ENCODE results near the gene EIF4G3.

- TF ChIP-seq EZH2 (IDR thresholded peaks at IDR 0.05), result no peak
- TF ChIP-seq POLR2AphosphoS5 (IDR thresholded peaks at IDR 0.05; ENCODE audit: borderline replicate concordance, low read depth, low read length), result no peak
These were observed 771 bp downstream of the EIF4G3 start for GRCh38 chr1:21175670-21176581.

Data from SK-N-MC (cell line).